NCI-H1092 (cell line): ENCODE results near the gene RHBDF2.
"Not testable (repeated sequence)": the region's sequence is repeated elsewhere in the genome, so short reads cannot be mapped to it uniquely, and the experiment has no call there.

Experiments used
- DNase-seq: peaks from one replicate; lab custom pipeline; 2025; lab: John Stamatoyannopoulos, UW

The RHBDF2 gene

GRCh38 chr17:76538281-76538931 lies 37.2 kb upstream of the RHBDF2 start:
- no peak for DNase-seq

DNA sequence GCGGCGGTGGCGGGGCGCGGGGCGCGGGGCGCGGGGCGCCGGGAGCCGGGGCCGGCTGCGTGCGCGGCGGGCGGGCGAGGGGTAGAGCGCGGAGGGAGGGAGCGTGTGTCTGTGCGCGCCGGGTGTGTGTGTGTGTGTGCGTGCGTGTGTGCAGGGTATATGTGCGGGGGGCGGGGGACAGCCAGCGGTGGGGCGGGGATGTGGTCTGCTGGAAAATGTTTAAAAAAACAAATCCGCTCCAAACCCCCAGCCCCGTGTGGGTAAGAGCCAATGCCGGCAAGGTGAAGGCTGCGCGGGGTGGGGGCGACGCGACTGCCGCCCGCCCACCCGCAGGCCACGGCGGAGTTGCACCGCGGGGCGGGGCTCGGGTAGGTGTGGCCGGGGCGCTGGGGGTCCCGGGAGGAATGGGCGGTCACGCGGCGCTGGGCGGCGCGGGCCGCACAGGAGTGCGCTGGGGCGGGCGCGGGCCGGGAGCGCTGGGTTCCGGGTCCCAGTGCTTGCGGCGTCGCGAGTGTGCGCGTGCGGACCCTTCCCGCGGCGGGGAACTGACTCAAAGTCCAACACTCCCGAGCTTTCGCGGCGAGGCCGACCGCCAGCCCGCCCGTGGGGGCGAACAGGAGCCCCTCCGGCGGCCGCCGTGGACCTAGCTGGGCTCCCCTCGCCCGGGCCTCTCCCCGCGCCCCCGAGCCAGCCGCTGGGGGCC lies 36.5 kb upstream of the RHBDF2 start, which contains the start of gene CYGB:
TSS of gene CYGB (minus strand) at position 132 of the 703 bp plus-strand sequence. CDS start 167 bp downstream, outside the sequence.
- no peak for DNase-seq

DNA sequence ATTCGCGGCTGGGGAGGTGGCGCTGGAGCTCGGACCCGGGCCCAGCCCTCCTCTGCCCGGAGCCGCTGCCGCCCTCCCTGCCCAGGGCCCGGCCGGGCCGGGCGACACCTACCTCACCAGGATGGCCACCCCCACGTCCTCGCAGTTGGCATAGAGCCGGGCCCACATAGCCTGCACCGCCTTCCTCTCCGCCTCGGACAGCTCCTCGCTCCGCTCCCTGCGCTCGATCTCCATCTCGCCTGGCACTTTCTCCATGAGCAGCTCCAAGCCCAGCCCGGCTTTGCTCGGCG lies 36.0 kb upstream of the RHBDF2 start:
- no peak for DNase-seq

DNA sequence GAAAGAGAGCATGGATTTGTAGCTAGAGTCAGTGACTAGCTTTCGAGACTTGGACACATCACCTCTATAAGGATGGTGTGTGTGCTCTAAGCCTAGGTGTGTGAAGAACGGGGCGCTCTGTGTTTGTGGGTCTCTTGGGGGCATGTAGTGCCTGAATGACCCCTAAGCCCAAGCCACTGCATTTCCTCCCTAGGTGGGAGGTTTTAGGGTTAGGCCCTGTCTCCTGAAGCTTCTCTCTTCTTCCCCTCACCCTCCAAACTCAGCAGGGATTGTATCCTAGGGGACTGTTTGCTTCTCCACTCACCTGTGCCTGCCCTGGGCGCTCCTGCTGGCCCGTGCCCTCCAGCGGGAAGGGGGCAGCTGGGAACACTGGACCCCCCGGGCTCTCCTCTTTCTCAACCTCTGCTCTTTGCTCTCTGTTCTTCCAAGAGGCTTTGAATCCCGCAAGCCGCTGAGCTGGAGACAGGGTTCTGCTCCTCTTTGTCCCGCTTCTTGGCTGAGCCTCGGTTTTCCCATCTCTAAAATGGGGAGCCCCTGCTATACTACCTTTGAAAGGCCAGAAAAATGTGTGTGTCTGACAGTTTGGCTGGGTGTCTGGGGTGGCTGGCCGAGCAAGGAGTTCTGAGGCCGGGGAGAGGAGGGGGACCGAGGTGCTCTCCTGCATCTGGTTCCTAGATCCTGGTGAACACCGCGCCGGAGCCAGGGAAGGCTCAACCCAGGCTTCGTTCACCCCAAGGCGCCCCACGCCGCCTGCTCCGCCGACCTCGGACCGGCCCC lies 35.5 kb upstream of the RHBDF2 start:
- no peak for DNase-seq

GRCh38 chr17:76535788-76536510 lies 34.7 kb upstream of the RHBDF2 start:
- DNase-seq: no peak

DNA sequence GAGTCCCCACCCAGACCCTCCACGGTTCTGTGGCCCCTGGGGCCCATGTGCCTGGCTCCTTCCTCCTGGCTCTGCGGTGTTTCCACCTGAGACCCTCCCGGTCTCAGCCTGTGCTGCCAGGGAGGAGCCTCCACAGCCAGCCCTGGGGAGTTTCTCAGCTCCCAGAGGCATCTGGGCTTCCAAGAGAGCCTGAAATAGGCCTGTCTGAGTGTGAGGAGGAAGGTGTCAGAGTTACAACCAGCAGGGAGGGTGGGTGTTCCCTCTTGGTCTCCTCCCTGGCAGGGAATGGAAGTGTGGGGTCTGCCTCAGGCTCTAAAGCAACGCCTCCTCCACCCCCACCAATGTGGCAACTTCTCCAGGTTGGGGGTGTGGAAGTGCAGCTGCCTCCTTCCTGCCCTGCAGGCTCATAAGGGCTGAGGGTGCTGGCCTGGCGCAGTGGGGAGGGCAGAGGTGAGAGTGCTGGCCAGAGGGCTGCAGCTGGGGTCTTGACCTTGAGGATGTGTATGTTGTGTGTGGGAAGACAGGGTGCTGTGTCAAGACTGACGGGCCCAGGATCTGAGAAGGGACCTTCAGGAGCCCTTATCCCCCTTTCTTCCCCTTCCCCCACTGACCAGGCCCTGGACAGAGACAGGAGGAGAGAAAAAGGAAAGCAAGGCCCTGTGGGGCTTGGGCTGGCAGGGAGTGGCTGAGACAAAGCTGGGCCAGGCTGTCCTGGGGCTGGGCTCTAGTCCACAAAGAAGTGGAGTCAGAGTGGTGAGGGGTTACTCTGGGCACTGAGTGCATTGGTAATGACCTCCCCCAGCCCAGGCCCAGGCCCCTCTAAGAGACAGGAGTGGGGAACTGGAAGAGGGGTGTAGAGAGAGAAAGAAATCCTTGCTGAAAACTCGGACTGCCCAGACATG lies 33.9 kb upstream of the RHBDF2 start:
- DNase-seq: no peak

GRCh38 chr17:76533640-76534359 lies 32.6 kb upstream of the RHBDF2 start:
- DNase-seq: not testable (repeated sequence)

- no peak for DNase-seq
Observed at GRCh38 chr17:76532072-76532651, 30.9 kb upstream of the RHBDF2 start.

DNA sequence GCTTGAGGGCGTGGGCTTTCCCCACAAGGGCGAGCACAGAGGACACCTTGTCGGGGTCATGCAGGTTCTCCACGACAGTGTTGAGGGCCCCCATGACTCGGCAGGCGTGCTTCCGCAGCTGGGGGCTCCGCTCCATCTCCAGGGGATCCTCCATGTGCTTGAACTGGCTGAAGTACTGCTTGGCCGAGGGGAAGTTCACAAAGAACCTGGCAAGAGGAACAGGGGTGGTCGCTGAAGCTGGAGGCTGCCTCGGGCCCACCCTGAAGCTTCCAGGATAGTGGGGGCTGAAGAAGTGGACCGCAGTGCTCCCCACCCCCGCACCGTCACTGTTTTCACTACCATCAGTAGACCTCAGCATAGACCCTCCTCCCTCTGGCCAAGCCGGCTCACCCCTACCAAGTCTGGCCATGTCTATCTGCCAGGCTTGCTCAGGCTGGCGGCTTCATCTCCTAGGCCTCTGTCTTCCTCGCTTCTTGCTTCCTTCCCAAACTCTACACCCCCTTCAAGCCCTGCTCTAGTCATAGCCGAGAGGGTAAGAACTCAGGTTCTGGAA lies 30.3 kb upstream of the RHBDF2 start:
- no peak for DNase-seq

GRCh38 chr17:76530811-76531485 lies 29.7 kb upstream of the RHBDF2 start:
- DNase-seq: no peak

GRCh38 chr17:76530095-76530723 lies 29.0 kb upstream of the RHBDF2 start:
- DNase-seq: no peak

- no peak for DNase-seq
Observed at GRCh38 chr17:76529224-76530094, 28.2 kb upstream of the RHBDF2 start.

DNA sequence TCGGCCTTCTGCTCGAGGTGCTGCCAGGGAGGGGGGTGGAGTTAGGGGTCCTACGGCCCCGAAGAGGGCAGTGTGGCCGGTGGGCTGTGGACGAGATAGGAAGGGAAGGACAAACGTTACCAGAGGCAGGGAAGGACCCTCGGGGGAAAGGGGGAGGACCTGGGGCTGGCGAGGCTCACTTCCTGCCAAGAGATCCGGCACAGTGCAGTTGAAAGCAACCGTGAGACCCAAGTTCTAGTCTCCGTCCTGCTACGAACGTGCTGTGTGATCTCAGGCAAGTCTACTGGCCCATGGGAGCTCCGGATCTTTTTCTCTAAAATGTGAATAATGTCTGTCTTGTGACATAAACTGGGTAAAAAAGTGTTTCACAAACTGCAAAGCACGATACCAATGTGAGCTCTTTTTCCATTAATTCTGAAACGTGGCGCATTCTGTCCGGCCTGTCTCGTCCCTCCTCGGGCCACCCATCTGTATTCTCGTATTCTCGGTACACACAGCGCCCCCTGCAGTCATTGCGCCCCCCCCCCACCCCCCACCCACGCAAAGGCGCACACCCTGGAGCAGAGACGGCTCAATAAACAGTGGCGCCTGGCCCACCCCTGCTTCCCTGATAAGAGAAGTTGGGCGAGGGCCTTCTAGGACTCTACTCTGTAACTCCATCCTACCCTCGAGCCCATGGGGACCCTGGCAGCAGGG lies 27.5 kb upstream of the RHBDF2 start:
- DNase-seq: no peak

- DNase-seq: no peak
Observed at GRCh38 chr17:76528156-76528527, 26.9 kb upstream of the RHBDF2 start.

GRCh38 chr17:76527430-76528111 lies 26.3 kb upstream of the RHBDF2 start:
- DNase-seq: no peak

DNA sequence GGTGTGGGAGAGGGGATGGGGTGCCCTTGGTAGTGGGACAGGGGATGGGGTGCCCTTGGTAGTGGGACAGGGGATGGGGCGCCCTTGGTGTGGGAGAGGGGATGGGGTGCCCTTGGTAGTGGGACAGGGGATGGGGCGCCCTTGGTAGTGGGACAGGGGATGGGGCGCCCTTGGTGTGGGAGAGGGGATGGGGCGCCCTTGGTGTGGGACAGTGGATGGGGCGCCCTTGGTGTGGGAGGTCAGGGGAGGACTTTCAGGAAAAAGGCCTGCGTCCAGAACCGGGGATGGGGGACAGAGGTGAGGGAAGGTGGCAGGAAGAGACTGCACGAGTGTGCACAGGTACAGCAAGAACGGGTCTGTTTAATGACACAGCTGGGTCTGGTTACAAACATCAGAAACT lies 25.8 kb upstream of the RHBDF2 start:
- DNase-seq: not testable (repeated sequence)

GRCh38 chr17:76525513-76525833 lies 24.2 kb upstream of the RHBDF2 start:
- not testable (repeated sequence) for DNase-seq
